Fibroblast of villous mesenchyme (primary cell): ENCODE results near the gene TCF7L1. TPM values are rescaled to one million over a fixed set of nuclear protein-coding genes. Genes with fewer than 3 reads are reported as not detected.
"Not testable (repeated sequence)": the region's sequence is repeated elsewhere in the genome, so short reads cannot be mapped to it uniquely, and the experiment has no call there.

ENCODE experiments used
- DNase-seq: peaks from one replicate; pipeline ENCODE4 v3.0.0-alpha.2; 2010; ENCODE audit warnings: low read depth
- H3K4me3 ChIP-seq: 2 replicates; pipeline ENCODE4 v1.5.1; 2011; ENCODE audit warnings: low read depth, mild to moderate bottlenecking, low read length
- CTCF ChIP-seq: IDR thresholded peaks from 2 replicates; pipeline ENCODE4 v1.5.1; 2012; ENCODE audit warnings: low read depth, mild to moderate bottlenecking, low read length; ENCODE audit not compliant: insufficient read depth
- total RNA-seq: library from RNA; depleted of rRNA; stranded (reverse); fragments of >200 nt; gene quantifications from 2 replicates; pipeline ENCODE4 v1.2.3, GENCODE V29; 2012

Gene TCF7L1
- total RNA-seq, 1 donor: 4.3 TPM

GRCh38 chr2:85308896-85309555 lies 175.8 kb downstream of the TCF7L1 start:
- H3K4me3 ChIP-seq: no peak overlapping the region
- no peak for TF ChIP-seq CTCF
- DNase-seq: peak; percentile 47

GRCh38 chr2:85309699-85310321 lies 176.6 kb downstream of the TCF7L1 start:
- no peak for DNase-seq
- no peak for TF ChIP-seq CTCF

GRCh38 chr2:85310330-85310729 lies 177.1 kb downstream of the TCF7L1 start:
- no peak for TF ChIP-seq CTCF
- H3K4me3 ChIP-seq: no peak overlapping the region
- DNase-seq: no peak

More at GRCh38 chr2:85309699-85310321, 176.6 kb downstream of the TCF7L1 start:
- H3K4me3 ChIP-seq: no peak overlapping the region

- TF ChIP-seq CTCF: no peak
- no peak overlapping the region for H3K4me3 ChIP-seq
- DNase-seq: peak; percentile 49
Measured at GRCh38 chr2:85312404-85312803, 179.2 kb downstream of the TCF7L1 start.

- DNase-seq: no peak
- TF ChIP-seq CTCF: no peak
- no peak overlapping the region for H3K4me3 ChIP-seq
Measured at GRCh38 chr2:85314884-85315242, 181.7 kb downstream of the TCF7L1 start.

GRCh38 chr2:85315921-85316320 lies 182.7 kb downstream of the TCF7L1 start:
- H3K4me3 ChIP-seq, DNase-seq: not testable (repeated sequence)

- no peak overlapping the region for H3K4me3 ChIP-seq
- no peak for TF ChIP-seq CTCF
- DNase-seq: peak; percentile 57
Measured at GRCh38 chr2:85318222-85319074, 185.3 kb downstream of the TCF7L1 start.
